ENCODE measurements around the gene ATP6V0D1. TPM values are rescaled to one million over a fixed set of nuclear protein-coding genes. Genes with fewer than 3 reads are reported as not detected.

ATP6V0D1 gene
- total RNA-seq, 2 donors from 2014 or later, result 20.6 to 42.1 TPM

GRCh38 chr16:67436640-67437193 is 44.2 kb downstream of the ATP6V0D1 start:
- Mint-ChIP-seq H3K9me3 (no peaks in the 10 kb centered on the region), H3K4me3 (no peak overlapping the region), H3K36me3 (ENCODE audit: low read depth) (peaks cover 21% of the 10 kb centered on the region), H3K27me3 (no peaks in the 10 kb centered on the region), H3K27ac (peak overlapping the region; percentile 68), H3K4me1 (no peaks in the 10 kb centered on the region)
- ATAC-seq (replicated peaks), result no peak

DNA sequence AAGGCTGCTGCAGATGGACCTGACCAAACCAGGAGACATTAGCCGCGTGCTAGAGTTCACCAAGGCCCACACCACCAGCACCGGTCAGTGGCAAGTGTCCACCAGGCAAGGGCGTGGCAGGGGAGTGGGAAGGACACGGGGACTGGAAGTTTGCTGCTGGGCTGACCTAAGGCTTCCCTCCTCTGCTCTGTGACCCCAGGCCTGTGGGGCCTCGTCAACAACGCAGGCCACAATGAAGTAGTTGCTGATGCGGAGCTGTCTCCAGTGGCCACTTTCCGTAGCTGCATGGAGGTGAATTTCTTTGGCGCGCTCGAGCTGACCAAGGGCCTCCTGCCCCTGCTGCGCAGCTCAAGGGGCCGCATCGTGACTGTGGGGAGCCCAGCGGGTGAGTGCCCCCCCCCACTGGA is 45.2 kb downstream of the ATP6V0D1 start:
- ATAC-seq (replicated peaks), result no peak
- peaks cover 21% of the 10 kb centered on the region for H3K36me3 Mint-ChIP-seq (ENCODE audit: low read depth)
- no peaks in the 10 kb centered on the region for H3K27me3 Mint-ChIP-seq
- no peaks in the 10 kb centered on the region for H3K4me1 Mint-ChIP-seq
- H3K27ac Mint-ChIP-seq, result no peak overlapping the region
- H3K4me3 Mint-ChIP-seq, result no peak overlapping the region
- H3K9me3 Mint-ChIP-seq, result no peaks in the 10 kb centered on the region

DNA sequence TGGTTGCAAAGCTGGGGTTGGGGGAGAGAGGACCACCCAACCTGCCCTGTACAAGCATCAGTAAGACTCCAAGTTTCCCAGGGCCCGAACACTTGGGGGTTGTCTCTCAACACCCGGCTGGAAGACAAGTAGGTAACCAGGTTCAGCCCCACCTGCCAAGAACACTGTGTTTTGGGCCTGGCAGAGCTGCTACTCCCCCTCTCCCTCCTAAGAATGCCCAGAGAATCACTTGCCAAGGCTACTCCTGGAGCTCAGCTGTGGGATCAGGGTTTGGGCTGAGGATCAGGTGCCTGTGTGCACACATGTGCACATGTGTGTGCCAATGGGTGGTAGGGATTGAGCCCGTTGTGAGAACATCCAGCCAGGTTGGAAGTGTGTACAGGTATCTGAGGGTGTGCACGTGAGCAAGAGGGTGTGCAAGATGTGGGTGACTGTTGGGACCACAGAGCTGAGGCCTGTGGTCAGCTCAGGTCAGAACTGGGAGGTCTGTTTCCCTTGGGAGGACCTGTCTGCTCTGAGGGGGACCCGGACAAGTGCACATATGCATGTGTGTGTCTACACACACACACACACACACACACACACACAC is 47.7 kb downstream of the ATP6V0D1 start:
- Mint-ChIP-seq H3K9me3 (no peaks in the 10 kb centered on the region), H3K27me3 (peaks cover 16% of the 10 kb centered on the region), H3K4me1 (no peaks in the 10 kb centered on the region), H3K4me3 (no peak overlapping the region), H3K36me3 (ENCODE audit: low read depth) (peaks cover 12% of the 10 kb centered on the region), H3K27ac (no peak overlapping the region)
- ATAC-seq (replicated peaks), result no peak

DNA sequence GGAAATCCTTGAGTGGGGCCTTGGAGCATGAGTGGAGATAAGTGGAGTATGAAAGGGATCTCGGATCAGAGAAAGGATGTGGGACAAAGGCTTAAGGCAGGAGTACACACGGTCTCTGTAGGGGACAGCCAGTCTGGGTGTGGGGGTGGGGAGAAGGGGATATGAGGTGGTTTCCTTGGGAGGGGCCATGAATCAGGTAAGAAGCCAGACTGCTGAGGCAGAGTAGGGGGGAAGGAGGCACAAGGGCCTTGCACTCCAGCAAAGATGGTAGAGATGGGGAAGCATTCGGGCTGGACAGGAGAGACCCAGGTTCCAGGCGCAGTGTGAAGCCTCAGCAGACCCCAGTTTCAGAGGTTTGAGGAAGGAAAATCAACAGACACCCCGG is 48.5 kb downstream of the ATP6V0D1 start:
- peaks cover 5% of the 10 kb centered on the region for H3K36me3 Mint-ChIP-seq (ENCODE audit: low read depth)
- H3K27ac Mint-ChIP-seq, result no peak overlapping the region
- no peak for ATAC-seq (replicated peaks)
- H3K4me3 Mint-ChIP-seq, result no peak overlapping the region
- H3K27me3 Mint-ChIP-seq, result peaks cover 16% of the 10 kb centered on the region
- H3K4me1 Mint-ChIP-seq, result no peaks in the 10 kb centered on the region
- H3K9me3 Mint-ChIP-seq, result no peaks in the 10 kb centered on the region

GRCh38 chr16:67431775-67432505 is 49.0 kb downstream of the ATP6V0D1 start:
- ATAC-seq (replicated peaks), result no peak
- peaks cover 4% of the 10 kb centered on the region for H3K36me3 Mint-ChIP-seq (ENCODE audit: low read depth)
- peak overlapping the region; percentile 44 for H3K4me3 Mint-ChIP-seq
- no peak overlapping the region for H3K27ac Mint-ChIP-seq
- peaks cover 19% of the 10 kb centered on the region for H3K27me3 Mint-ChIP-seq
- H3K4me1 Mint-ChIP-seq, result no peaks in the 10 kb centered on the region
- H3K9me3 Mint-ChIP-seq, result no peaks in the 10 kb centered on the region

- Mint-ChIP-seq H3K4me3 (peak within 1 kb of the TSS; percentile 72), H3K4me1 (no peaks in the 10 kb centered on the region), H3K27ac (no peak within 1 kb of the TSS), H3K9me3 (no peaks in the 10 kb centered on the region), H3K27me3 (peaks cover 25% of the 10 kb centered on the region), H3K36me3 (ENCODE audit: low read depth) (no peaks in the 10 kb centered on the region)
- peak; percentile 72 for ATAC-seq (replicated peaks)
Observed at GRCh38 chr16:67430977-67431774, 49.8 kb downstream of the ATP6V0D1 start, which contains the start of gene HSD11B2. Gene HSD11B2 (plus strand): TSS chr16:67431121. CDS start chr16:67431249, 128 bp downstream.

DNA sequence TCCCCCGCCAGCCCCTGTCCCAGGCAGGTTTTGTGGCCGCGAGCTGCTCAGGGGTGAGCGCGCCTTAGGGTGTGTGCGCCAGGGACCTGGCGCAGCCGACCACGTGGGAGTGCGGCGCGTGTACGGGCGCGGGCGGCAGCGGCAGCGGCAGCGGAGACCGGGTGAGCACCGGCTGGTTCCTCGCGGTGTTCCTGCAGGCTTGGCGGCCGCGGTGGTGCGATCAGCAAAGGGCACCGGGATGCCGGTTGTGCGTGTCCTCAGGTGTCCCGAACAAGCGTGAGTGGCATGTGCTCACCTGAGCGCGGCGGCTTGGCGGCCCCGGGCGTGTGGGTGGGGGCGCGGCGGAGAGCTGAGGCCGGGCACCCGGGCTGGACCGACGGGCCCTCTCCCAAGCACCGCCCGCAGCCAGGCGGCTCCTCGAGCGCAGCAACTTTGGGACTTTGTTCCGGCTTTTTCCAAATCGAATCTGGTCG is 50.4 kb downstream of the ATP6V0D1 start:
- H3K27me3 Mint-ChIP-seq, result peaks cover 25% of the 10 kb centered on the region
- peak; percentile 44 for ATAC-seq (replicated peaks)
- no peaks in the 10 kb centered on the region for H3K36me3 Mint-ChIP-seq (ENCODE audit: low read depth)
- H3K27ac Mint-ChIP-seq, result no peak overlapping the region
- H3K4me1 Mint-ChIP-seq, result no peaks in the 10 kb centered on the region
- peak overlapping the region; percentile 72 for H3K4me3 Mint-ChIP-seq
- no peaks in the 10 kb centered on the region for H3K9me3 Mint-ChIP-seq

GRCh38 chr16:67429799-67430503 is 51.0 kb downstream of the ATP6V0D1 start:
- Mint-ChIP-seq H3K27me3 (peaks cover 29% of the 10 kb centered on the region), H3K4me1 (no peaks in the 10 kb centered on the region), H3K9me3 (no peaks in the 10 kb centered on the region), H3K27ac (no peak overlapping the region), H3K4me3 (peak overlapping the region; percentile 72), H3K36me3 (ENCODE audit: low read depth) (no peaks in the 10 kb centered on the region)
- ATAC-seq (replicated peaks), result no peak

- Mint-ChIP-seq H3K27ac (no peak overlapping the region), H3K36me3 (ENCODE audit: low read depth) (no peaks in the 10 kb centered on the region), H3K4me3 (peak overlapping the region; percentile 72), H3K4me1 (no peaks in the 10 kb centered on the region), H3K27me3 (peaks cover 29% of the 10 kb centered on the region), H3K9me3 (no peaks in the 10 kb centered on the region)
- no peak for ATAC-seq (replicated peaks)
Observed at GRCh38 chr16:67429053-67429798, 51.7 kb downstream of the ATP6V0D1 start.

DNA sequence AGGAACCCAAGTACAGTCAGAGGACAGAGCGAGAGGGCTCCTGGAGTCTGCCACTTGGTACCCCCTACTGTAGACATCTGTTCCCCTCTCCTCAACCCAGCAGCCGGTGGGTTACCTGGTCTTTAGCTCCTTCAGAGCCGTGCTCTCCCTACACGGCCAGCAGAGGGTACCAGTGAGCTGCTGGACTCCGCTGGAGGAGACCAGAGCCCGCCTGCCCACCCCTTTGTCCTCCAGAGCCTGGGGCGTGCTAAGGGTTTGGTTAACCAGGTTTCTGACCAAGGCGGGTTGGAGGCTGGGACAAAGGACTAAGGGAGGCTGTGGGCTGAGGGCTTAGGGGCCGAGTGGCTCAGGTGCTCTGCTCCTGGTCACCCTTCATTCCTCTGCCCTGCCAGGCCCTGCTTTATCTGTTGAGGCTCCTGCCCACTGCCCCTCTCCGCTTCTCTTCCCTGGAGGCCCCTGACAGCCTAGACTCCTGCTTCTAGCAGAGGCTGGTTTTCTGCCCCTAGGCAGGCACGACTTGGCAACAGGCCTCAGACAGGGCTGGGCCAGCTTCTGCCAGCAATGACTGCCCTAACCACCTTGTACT is 52.7 kb downstream of the ATP6V0D1 start:
- H3K27me3 Mint-ChIP-seq, result peaks cover 33% of the 10 kb centered on the region

DNA sequence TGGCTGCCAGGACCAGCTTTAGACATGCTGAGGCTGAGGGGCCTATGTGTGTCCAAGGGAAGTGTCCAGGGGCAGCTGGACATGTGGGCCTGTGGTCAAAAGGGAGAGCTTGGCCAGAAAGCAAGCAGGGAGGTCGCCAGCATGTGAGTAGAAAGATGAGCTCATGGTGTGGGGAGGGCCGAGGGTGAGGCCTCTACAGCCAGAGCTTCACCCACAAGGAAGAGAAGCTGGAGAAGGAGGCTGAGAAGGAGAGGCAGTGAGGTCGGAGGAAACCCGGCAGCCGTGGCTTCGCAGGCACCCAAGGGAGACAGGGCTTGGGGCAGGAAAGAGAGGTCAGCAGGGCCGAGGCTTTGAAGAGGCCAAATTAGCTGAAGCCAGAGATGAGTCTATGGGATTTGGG is 54.0 kb downstream of the ATP6V0D1 start:
- ATAC-seq (replicated peaks), result no peak
- no peaks in the 10 kb centered on the region for H3K9me3 Mint-ChIP-seq
- peaks cover 33% of the 10 kb centered on the region for H3K27me3 Mint-ChIP-seq
- H3K4me1 Mint-ChIP-seq, result no peaks in the 10 kb centered on the region
- H3K4me3 Mint-ChIP-seq, result no peak overlapping the region
- H3K27ac Mint-ChIP-seq, result no peak overlapping the region
- no peaks in the 10 kb centered on the region for H3K36me3 Mint-ChIP-seq (ENCODE audit: low read depth)

More for the DNA sequence above, 52.7 kb downstream of the ATP6V0D1 start:
- Mint-ChIP-seq H3K27ac (no peak overlapping the region), H3K4me1 (no peaks in the 10 kb centered on the region), H3K36me3 (ENCODE audit: low read depth) (no peaks in the 10 kb centered on the region), H3K4me3 (no peak overlapping the region), H3K9me3 (no peaks in the 10 kb centered on the region)
- peak; percentile 61 for ATAC-seq (replicated peaks)

- ATAC-seq (replicated peaks), result no peak
- Mint-ChIP-seq H3K27ac (no peak overlapping the region), H3K4me3 (no peak overlapping the region), H3K9me3 (no peaks in the 10 kb centered on the region), H3K27me3 (peaks cover 33% of the 10 kb centered on the region), H3K36me3 (ENCODE audit: low read depth) (no peaks in the 10 kb centered on the region), H3K4me1 (no peaks in the 10 kb centered on the region)
Observed at GRCh38 chr16:67426022-67426421, 54.9 kb downstream of the ATP6V0D1 start.

- H3K27ac Mint-ChIP-seq, result no peak overlapping the region
- H3K4me3 Mint-ChIP-seq, result no peak overlapping the region
- no peaks in the 10 kb centered on the region for H3K36me3 Mint-ChIP-seq (ENCODE audit: low read depth)
- H3K4me1 Mint-ChIP-seq, result no peaks in the 10 kb centered on the region
- ATAC-seq (replicated peaks), result no peak
- H3K27me3 Mint-ChIP-seq, result peaks cover 33% of the 10 kb centered on the region
- no peaks in the 10 kb centered on the region for H3K9me3 Mint-ChIP-seq
Observed at GRCh38 chr16:67425580-67425979, 55.4 kb downstream of the ATP6V0D1 start.
